Measurements from ENCODE around the gene ITGBL1.
A peak's percentile ranks its signal among the peaks of the same experiment; 100 is the strongest.

The ITGBL1 gene

DNA sequence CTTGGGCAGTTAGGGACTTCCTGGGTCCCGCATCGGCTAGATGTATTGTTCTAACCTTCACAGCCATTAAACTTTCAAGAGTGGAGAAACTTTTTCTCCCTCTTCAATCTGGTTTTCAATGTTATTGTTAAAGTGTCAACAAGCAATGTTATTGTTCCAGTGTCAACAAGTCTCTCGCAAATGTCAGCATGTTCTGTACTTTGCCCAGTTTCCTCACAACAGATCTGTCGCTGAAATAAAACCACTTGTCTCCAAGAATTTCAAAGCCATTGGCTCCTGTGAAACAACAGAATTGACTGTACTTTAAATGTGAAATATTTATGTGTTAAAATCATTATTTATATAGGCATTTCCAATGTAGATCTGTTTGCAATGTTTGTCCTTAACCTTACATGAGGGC, 138.0 kb downstream of the ITGBL1 start:
- no peaks in the 10 kb centered on the region for H3K36me3 ChIP-seq (ENCODE audit: control insufficient read depth, insufficient read depth, low read length)
- no peak overlapping the region for H2BK5ac ChIP-seq (ENCODE audit: low read length)
- no peak overlapping the region for H4K8ac ChIP-seq (ENCODE audit: low read depth, low read length)
- no peak overlapping the region for H3K23ac ChIP-seq (ENCODE audit: low read length)
- no peak overlapping the region for H2AK5ac ChIP-seq (ENCODE audit: low read length)
- H3K27me3 ChIP-seq (ENCODE audit: insufficient read depth, low read length, poor library complexity) = no peaks in the 10 kb centered on the region
- no peaks in the 10 kb centered on the region for H3K79me2 ChIP-seq (ENCODE audit: control insufficient read depth, insufficient read depth, low read length)
- H4K5ac ChIP-seq (ENCODE audit: low read length) = no peak overlapping the region
- H3K4me2 ChIP-seq (ENCODE audit: low read length) = no peak overlapping the region
- no peak overlapping the region for H2BK120ac ChIP-seq (ENCODE audit: low read depth, low read length)
- no peak overlapping the region for H2BK15ac ChIP-seq (replicated peaks; ENCODE audit: low read depth)
- no peaks in the 10 kb centered on the region for H3K4me1 ChIP-seq (ENCODE audit: control insufficient read depth, low read depth, low read length)
- no peak overlapping the region for H3K9ac ChIP-seq (ENCODE audit: low read length)
- WGBS (ENCODE audit: extremely low coverage, insufficient coverage, low lambda C conversion rate) = no CpG with 5 or more reads among the region's 4 CpGs
- no peak for DNase-seq
- H3K56ac ChIP-seq (ENCODE audit: low read length) = no peak overlapping the region
- H3K79me1 ChIP-seq (ENCODE audit: low read length) = no peaks in the 10 kb centered on the region
- no peak overlapping the region for H3K18ac ChIP-seq (ENCODE audit: low read length)
- H3K4ac ChIP-seq (ENCODE audit: low read depth, low read length) = no peak overlapping the region
- no peak overlapping the region for H3K4me3 ChIP-seq (ENCODE audit: low read length)
- no peak overlapping the region for H3K27ac ChIP-seq (ENCODE audit: low read depth, low read length)

DNA sequence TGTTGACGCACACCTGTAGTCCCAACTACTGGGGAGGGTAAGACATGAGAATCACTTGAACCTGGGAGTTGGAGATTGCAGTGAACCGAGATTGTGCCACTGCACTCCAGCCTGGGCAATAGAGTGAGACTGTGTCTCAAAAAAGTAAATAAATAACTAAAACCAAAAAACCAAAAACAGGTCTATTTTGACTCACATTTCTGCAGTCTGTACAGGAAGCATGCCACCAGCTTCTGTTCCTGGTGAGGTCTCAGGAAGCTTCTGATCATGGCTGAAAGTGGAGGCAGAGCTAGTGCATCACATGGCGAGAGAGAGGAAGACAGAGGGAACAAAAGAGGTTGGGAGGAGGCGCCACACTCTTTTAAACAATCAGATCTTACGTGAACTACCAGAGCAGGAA, 142.5 kb downstream of the ITGBL1 start:
- Histone ChIP-seq H3K56ac (ENCODE audit: low read length) (no peak overlapping the region), H4K5ac (ENCODE audit: low read length) (no peak overlapping the region), H4K8ac (ENCODE audit: low read depth, low read length) (no peak overlapping the region), H3K4me2 (ENCODE audit: low read length) (no peak overlapping the region), H2BK120ac (ENCODE audit: low read depth, low read length) (no peak overlapping the region), H3K79me1 (ENCODE audit: low read length) (no peaks in the 10 kb centered on the region), H3K18ac (ENCODE audit: low read length) (no peak overlapping the region), H3K4me3 (ENCODE audit: low read length) (no peak overlapping the region), H3K9ac (ENCODE audit: low read length) (no peak overlapping the region), H3K36me3 (ENCODE audit: control insufficient read depth, insufficient read depth, low read length) (no peaks in the 10 kb centered on the region), H2AK5ac (ENCODE audit: low read length) (no peak overlapping the region), H3K79me2 (ENCODE audit: control insufficient read depth, insufficient read depth, low read length) (no peaks in the 10 kb centered on the region), H3K27ac (ENCODE audit: low read depth, low read length) (no peak overlapping the region), H3K27me3 (ENCODE audit: insufficient read depth, low read length, poor library complexity) (no peaks in the 10 kb centered on the region), H3K4me1 (ENCODE audit: control insufficient read depth, low read depth, low read length) (no peaks in the 10 kb centered on the region), H3K4ac (ENCODE audit: low read depth, low read length) (no peak overlapping the region), H2BK5ac (ENCODE audit: low read length) (no peak overlapping the region), H2BK15ac (replicated peaks; ENCODE audit: low read depth) (no peak overlapping the region), H3K23ac (ENCODE audit: low read length) (no peak overlapping the region)
- DNase-seq = no peak
- no CpG with 5 or more reads among the region's 5 CpGs for WGBS (ENCODE audit: extremely low coverage, insufficient coverage, low lambda C conversion rate)

DNA sequence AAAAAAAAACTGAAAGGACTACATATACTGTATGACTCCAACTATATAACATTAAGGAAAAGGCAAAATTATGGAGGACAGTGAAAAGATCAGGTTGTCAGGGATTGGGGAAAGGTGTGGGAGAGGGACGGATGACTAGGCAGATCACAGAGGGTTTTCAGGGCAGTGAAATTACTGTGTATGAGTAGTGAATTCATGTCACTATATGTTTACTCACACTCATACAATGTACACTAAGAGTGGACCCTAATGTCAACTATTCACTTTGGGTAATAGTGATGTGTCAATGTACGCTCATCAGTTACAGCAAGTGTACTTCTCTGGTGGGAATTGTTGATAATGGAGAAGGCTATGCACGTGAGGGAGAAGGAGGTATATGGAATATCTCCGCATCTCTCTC, 144.3 kb downstream of the ITGBL1 start:
- no peak for DNase-seq
- Histone ChIP-seq H3K4me1 (ENCODE audit: control insufficient read depth, low read depth, low read length) (no peaks in the 10 kb centered on the region), H3K4me2 (ENCODE audit: low read length) (no peak overlapping the region), H3K27ac (ENCODE audit: low read depth, low read length) (no peak overlapping the region), H2BK120ac (ENCODE audit: low read depth, low read length) (no peak overlapping the region), H3K27me3 (ENCODE audit: insufficient read depth, low read length, poor library complexity) (no peaks in the 10 kb centered on the region), H3K79me1 (ENCODE audit: low read length) (no peaks in the 10 kb centered on the region), H4K5ac (ENCODE audit: low read length) (no peak overlapping the region), H3K36me3 (ENCODE audit: control insufficient read depth, insufficient read depth, low read length) (no peaks in the 10 kb centered on the region), H2AK5ac (ENCODE audit: low read length) (no peak overlapping the region), H3K56ac (ENCODE audit: low read length) (no peak overlapping the region), H3K79me2 (ENCODE audit: control insufficient read depth, insufficient read depth, low read length) (no peaks in the 10 kb centered on the region), H2BK5ac (ENCODE audit: low read length) (no peak overlapping the region), H3K18ac (ENCODE audit: low read length) (no peak overlapping the region), H2BK15ac (replicated peaks; ENCODE audit: low read depth) (no peak overlapping the region), H3K23ac (ENCODE audit: low read length) (no peak overlapping the region), H3K9ac (ENCODE audit: low read length) (no peak overlapping the region), H3K4me3 (ENCODE audit: low read length) (no peak overlapping the region), H3K4ac (ENCODE audit: low read depth, low read length) (no peak overlapping the region), H4K8ac (ENCODE audit: low read depth, low read length) (no peak overlapping the region)
- WGBS (ENCODE audit: extremely low coverage, insufficient coverage, low lambda C conversion rate) = no CpG with 5 or more reads among the region's 4 CpGs

DNA sequence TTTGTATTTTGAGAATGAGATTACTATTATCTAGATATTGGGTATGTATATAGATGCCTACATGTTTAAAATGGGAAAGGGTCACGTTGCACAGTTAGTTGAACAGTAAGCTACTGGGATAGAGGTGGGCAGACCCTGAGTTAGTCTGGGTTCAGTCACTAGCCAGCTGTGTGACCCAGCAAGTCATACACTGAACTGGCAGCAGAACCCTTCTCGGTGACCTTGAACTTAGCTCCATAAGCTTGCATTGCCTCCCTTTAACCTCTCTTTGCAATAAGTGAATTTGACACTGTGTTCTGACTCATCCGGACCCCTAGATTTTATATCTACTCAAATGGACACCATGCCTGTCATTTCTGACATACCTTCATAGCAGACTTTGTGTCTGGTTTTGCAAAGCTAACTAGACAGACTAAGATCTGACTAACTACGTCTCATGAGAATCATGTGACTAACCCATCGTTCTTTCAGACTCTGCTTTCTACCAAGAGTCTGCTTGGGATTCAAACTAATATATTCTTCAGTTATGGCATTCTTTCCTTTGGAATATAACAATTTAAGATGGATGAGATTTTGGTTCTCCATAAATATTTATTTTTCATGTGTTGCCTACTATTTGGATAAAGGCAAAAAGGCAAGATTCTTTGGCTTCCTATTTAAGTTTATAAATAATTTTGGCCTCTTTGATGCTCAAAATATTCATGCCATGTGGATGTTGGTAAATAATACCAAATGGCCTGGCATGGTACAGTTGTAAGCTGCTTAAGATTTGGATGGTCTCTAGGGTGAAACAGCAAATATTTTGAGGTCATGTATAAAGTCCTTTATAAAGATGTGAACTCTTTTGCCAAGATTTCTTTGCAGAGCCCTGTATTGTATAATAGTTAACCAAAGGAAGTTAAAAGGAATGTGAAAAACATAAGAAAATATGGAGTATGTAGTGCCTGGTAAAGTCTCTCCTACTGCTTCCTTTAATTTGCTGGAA, 159.3 kb downstream of the ITGBL1 start:
- Histone ChIP-seq H4K8ac (ENCODE audit: low read depth, low read length) (no peak overlapping the region), H3K56ac (ENCODE audit: low read length) (no peak overlapping the region), H4K5ac (ENCODE audit: low read length) (no peak overlapping the region), H2BK5ac (ENCODE audit: low read length) (no peak overlapping the region), H3K18ac (ENCODE audit: low read length) (no peak overlapping the region), H3K27me3 (ENCODE audit: insufficient read depth, low read length, poor library complexity) (no peaks in the 10 kb centered on the region), H3K4me2 (ENCODE audit: low read length) (no peak overlapping the region), H2AK5ac (ENCODE audit: low read length) (no peak overlapping the region), H2BK120ac (ENCODE audit: low read depth, low read length) (no peak overlapping the region), H3K4me3 (ENCODE audit: low read length) (no peak overlapping the region), H3K79me2 (ENCODE audit: control insufficient read depth, insufficient read depth, low read length) (no peaks in the 10 kb centered on the region), H3K36me3 (ENCODE audit: control insufficient read depth, insufficient read depth, low read length) (no peaks in the 10 kb centered on the region), H2BK15ac (replicated peaks; ENCODE audit: low read depth) (no peak overlapping the region), H3K4me1 (ENCODE audit: control insufficient read depth, low read depth, low read length) (no peaks in the 10 kb centered on the region), H3K79me1 (ENCODE audit: low read length) (no peaks in the 10 kb centered on the region), H3K23ac (ENCODE audit: low read length) (no peak overlapping the region), H3K27ac (ENCODE audit: low read depth, low read length) (no peak overlapping the region), H3K9ac (ENCODE audit: low read length) (no peak overlapping the region), H3K4ac (ENCODE audit: low read depth, low read length) (no peak overlapping the region)
- DNase-seq = no peak
- no CpG with 5 or more reads among the region's 5 CpGs for WGBS (ENCODE audit: extremely low coverage, insufficient coverage, low lambda C conversion rate)

DNA sequence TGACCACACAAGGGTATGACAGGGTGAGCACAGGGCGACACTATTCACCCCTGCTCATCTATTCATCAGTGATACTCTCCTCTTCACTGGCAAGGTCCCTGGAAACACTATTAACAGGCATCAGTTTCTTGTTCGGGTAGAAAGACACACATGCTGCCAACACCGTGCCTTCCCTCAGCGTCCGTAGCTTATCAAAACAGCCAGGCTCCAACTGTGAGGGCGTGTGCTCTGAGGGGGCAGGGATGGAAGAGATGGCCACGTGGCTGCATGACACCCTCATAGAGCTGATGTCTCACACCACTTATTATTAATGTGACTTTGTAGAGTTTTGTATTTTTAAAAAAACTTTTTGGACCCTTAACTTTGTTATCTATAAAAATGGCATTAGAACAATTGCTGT, 160.3 kb downstream of the ITGBL1 start:
- no peak overlapping the region for H3K27ac ChIP-seq (ENCODE audit: low read depth, low read length)

More for the DNA sequence above, 160.3 kb downstream of the ITGBL1 start:
- no peaks in the 10 kb centered on the region for H3K79me2 ChIP-seq (ENCODE audit: control insufficient read depth, insufficient read depth, low read length)
- H3K4me2 ChIP-seq (ENCODE audit: low read length) = no peak overlapping the region
- H3K4ac ChIP-seq (ENCODE audit: low read depth, low read length) = no peak overlapping the region
- no peaks in the 10 kb centered on the region for H3K36me3 ChIP-seq (ENCODE audit: control insufficient read depth, insufficient read depth, low read length)
- no peak overlapping the region for H3K4me3 ChIP-seq (ENCODE audit: low read length)
- H2BK5ac ChIP-seq (ENCODE audit: low read length) = no peak overlapping the region
- no peak overlapping the region for H3K23ac ChIP-seq (ENCODE audit: low read length)
- H2BK120ac ChIP-seq (ENCODE audit: low read depth, low read length) = no peak overlapping the region
- H2BK15ac ChIP-seq (replicated peaks; ENCODE audit: low read depth) = no peak overlapping the region
- no peaks in the 10 kb centered on the region for H3K4me1 ChIP-seq (ENCODE audit: control insufficient read depth, low read depth, low read length)
- H3K79me1 ChIP-seq (ENCODE audit: low read length) = no peaks in the 10 kb centered on the region
- no peak overlapping the region for H2AK5ac ChIP-seq (ENCODE audit: low read length)
- H4K5ac ChIP-seq (ENCODE audit: low read length) = no peak overlapping the region
- WGBS (ENCODE audit: extremely low coverage, insufficient coverage, low lambda C conversion rate) = no CpG with 5 or more reads among the region's 7 CpGs
- H4K8ac ChIP-seq (ENCODE audit: low read depth, low read length) = no peak overlapping the region
- no peak overlapping the region for H3K9ac ChIP-seq (ENCODE audit: low read length)
- H3K27me3 ChIP-seq (ENCODE audit: insufficient read depth, low read length, poor library complexity) = no peaks in the 10 kb centered on the region
- peak; percentile 18 for DNase-seq
- no peak overlapping the region for H3K56ac ChIP-seq (ENCODE audit: low read length)
- no peak overlapping the region for H3K18ac ChIP-seq (ENCODE audit: low read length)
